Smooth muscle cell of the brain vasculature (primary cell): ENCODE measurements around the gene MUC16.
"Not testable (repeated sequence)": the region's sequence is repeated elsewhere in the genome, so short reads cannot be mapped to it uniquely, and the experiment has no call there.

Source experiments
- DNase-seq: peaks from one replicate; pipeline ENCODE4 v3.0.0-alpha.2; 2012; ENCODE audit warnings: low read depth, low spot score

Gene MUC16

GRCh38 chr19:9009935-9010651, at the start of gene MUC16:
Gene MUC16 (minus strand): TSS chr19:9010409.
- DNase-seq = no peak

- no peak for DNase-seq
Observed at GRCh38 chr19:9058905-9059667, 48.9 kb upstream of the MUC16 start.

GRCh38 chr19:9057505-9058258, 47.5 kb upstream of the MUC16 start:
- DNase-seq = no peak

GRCh38 chr19:9056131-9056530, 45.9 kb upstream of the MUC16 start:
- DNase-seq = not testable (repeated sequence)

- peak; percentile 26 for DNase-seq
Observed at GRCh38 chr19:9054765-9055164, 44.6 kb upstream of the MUC16 start.

- no peak for DNase-seq
Observed at GRCh38 chr19:9054207-9054606, 44.0 kb upstream of the MUC16 start.

- not testable (repeated sequence) for DNase-seq
Observed at GRCh38 chr19:9053674-9054073, 43.5 kb upstream of the MUC16 start.

GRCh38 chr19:9052894-9053293, 42.7 kb upstream of the MUC16 start:
- no peak for DNase-seq

GRCh38 chr19:9046694-9047093, 36.5 kb upstream of the MUC16 start:
- no peak for DNase-seq

- no peak for DNase-seq
Observed at GRCh38 chr19:9044449-9044848, 34.2 kb upstream of the MUC16 start.

- DNase-seq = no peak
Observed at GRCh38 chr19:9043524-9043923, 33.3 kb upstream of the MUC16 start.

- no peak for DNase-seq
Observed at GRCh38 chr19:9041023-9041422, 30.8 kb upstream of the MUC16 start.

- DNase-seq = no peak
Observed at GRCh38 chr19:9040131-9040530, 29.9 kb upstream of the MUC16 start.

- DNase-seq = no peak
Observed at GRCh38 chr19:9039728-9040127, 29.5 kb upstream of the MUC16 start.

GRCh38 chr19:9037400-9038062, 27.3 kb upstream of the MUC16 start:
- DNase-seq = no peak

GRCh38 chr19:9032136-9032631, 22.0 kb upstream of the MUC16 start:
- no peak for DNase-seq

- DNase-seq = no peak
Observed at GRCh38 chr19:9018163-9018875, 8.1 kb upstream of the MUC16 start.

- no peak for DNase-seq
Observed at GRCh38 chr19:9014803-9015202, 4.6 kb upstream of the MUC16 start.

GRCh38 chr19:9013988-9014387, 3.8 kb upstream of the MUC16 start:
- no peak for DNase-seq

- DNase-seq = no peak
Observed at GRCh38 chr19:9011875-9012274, 1.7 kb upstream of the MUC16 start.

- no peak for DNase-seq
Observed at GRCh38 chr19:9010693-9011092, 484 bp upstream of the MUC16 start.
